PFSK-1 (cell line): Measurements from ENCODE around the gene CCDC24.

ENCODE experiments used
- FOXP2 ChIP-seq: optimal IDR thresholded peaks from 2 replicates; pipeline ENCODE3; 2011; ENCODE audit warnings: borderline replicate concordance, control low read depth, inconsistent platforms; ENCODE audit not compliant: insufficient read depth; ENCODE audit errors: extremely low read length, extremely low read depth
- POLR2AphosphoS5 ChIP-seq: IDR thresholded peaks from 2 replicates; pipeline ENCODE4 v1.6.1; 2012; ENCODE audit warnings: low read depth, mild to moderate bottlenecking, control low read depth, low read length, moderate library complexity
- SIN3A ChIP-seq: IDR thresholded peaks from 2 replicates; pipeline ENCODE4 v1.6.1; 2012; ENCODE audit warnings: mild to moderate bottlenecking, low read length, moderate library complexity, borderline replicate concordance; ENCODE audit not compliant: insufficient read depth
- TAF1 ChIP-seq: IDR thresholded peaks from 2 replicates; pipeline ENCODE4 v1.6.1; 2012; ENCODE audit warnings: low read length, control low read depth, borderline replicate concordance; ENCODE audit not compliant: insufficient read depth
- TF ChIP-seq, protein P1 (sequence below), 2 experiments: IDR thresholded peaks; 2 replicates each; pipeline versions ENCODE4 v1.6.1 to v1.8.0; 2011 to 2012; ENCODE audit warnings: low read depth in 2 of 2, low read length in 2 of 2, control low read depth in 1 of 2, inconsistent platforms in 1 of 2, mild to moderate bottlenecking in 1 of 2, moderate library complexity in 1 of 2; ENCODE audit not compliant: insufficient read depth in 1 of 2

DNA sequence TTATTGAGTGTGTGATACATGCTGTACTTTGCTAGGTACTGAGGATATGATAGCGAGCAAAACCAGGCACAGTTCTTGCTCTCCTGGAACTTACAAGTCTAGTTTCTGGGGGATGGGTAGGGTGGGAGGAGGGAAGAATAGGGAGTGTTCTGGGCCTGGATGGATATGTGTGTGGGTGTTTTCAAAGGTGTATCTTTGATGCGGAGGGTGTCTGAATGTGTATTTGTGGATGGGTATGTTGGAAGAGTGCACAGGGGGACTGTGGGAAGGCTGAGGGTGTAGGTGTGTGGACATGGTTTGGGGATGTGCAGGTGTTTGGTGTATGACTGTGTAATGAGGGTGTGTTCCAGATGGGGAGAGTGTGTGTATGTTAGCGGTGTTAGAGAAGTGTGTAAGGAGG lies 26.1 kb upstream of the CCDC24 start:
- TF ChIP-seq POLR2AphosphoS5 (no peak), TAF1 (no peak), SIN3A (no peak), FOXP2 (no peak)
- TF ChIP-seq, protein P1, sequence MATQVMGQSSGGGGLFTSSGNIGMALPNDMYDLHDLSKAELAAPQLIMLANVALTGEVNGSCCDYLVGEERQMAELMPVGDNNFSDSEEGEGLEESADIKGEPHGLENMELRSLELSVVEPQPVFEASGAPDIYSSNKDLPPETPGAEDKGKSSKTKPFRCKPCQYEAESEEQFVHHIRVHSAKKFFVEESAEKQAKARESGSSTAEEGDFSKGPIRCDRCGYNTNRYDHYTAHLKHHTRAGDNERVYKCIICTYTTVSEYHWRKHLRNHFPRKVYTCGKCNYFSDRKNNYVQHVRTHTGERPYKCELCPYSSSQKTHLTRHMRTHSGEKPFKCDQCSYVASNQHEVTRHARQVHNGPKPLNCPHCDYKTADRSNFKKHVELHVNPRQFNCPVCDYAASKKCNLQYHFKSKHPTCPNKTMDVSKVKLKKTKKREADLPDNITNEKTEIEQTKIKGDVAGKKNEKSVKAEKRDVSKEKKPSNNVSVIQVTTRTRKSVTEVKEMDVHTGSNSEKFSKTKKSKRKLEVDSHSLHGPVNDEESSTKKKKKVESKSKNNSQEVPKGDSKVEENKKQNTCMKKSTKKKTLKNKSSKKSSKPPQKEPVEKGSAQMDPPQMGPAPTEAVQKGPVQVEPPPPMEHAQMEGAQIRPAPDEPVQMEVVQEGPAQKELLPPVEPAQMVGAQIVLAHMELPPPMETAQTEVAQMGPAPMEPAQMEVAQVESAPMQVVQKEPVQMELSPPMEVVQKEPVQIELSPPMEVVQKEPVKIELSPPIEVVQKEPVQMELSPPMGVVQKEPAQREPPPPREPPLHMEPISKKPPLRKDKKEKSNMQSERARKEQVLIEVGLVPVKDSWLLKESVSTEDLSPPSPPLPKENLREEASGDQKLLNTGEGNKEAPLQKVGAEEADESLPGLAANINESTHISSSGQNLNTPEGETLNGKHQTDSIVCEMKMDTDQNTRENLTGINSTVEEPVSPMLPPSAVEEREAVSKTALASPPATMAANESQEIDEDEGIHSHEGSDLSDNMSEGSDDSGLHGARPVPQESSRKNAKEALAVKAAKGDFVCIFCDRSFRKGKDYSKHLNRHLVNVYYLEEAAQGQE (IDR thresholded peaks at IDR 0.05; ENCODE audit: insufficient read depth in 1 of 2, low read depth in 2 of 2, low read length in 2 of 2): no peak
